ENCODE results near the gene DGCR2.
"Not testable (repeated sequence)": the region's sequence is repeated elsewhere in the genome, so short reads cannot be mapped to it uniquely, and the experiment has no call there.

DGCR2 gene

GRCh38 chr22:19012308-19012986 lies 109.8 kb downstream of the DGCR2 start:
- DNase-seq (ENCODE audit: low spot score), result no peak
- FAIRE-seq, result peak; percentile 84

GRCh38 chr22:19011611-19012010 lies 110.6 kb downstream of the DGCR2 start:
- DNase-seq (ENCODE audit: low spot score), result not testable (repeated sequence)
- peak; percentile 49 for FAIRE-seq

DNA sequence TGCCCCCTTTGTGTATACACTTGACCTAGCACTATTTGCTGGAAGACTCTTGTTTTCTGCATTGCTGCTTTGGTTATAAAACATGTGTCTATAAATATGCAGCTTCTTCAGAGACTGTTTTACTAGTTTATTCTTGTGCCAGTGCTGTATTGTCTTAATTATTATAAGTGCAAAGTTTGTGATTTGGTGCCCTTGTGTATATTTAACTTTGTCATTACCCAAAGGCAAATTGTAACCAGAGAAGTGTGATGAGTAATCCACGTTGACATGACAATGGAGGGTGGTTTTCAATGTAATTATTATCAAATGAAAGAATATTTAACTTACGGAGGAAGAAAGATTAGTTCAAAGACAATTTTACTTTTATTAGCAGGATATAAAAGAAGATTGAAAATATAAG lies 111.1 kb downstream of the DGCR2 start:
- DNase-seq (ENCODE audit: low spot score) (peak; percentile 16), FAIRE-seq (peak; percentile 93)

DNA sequence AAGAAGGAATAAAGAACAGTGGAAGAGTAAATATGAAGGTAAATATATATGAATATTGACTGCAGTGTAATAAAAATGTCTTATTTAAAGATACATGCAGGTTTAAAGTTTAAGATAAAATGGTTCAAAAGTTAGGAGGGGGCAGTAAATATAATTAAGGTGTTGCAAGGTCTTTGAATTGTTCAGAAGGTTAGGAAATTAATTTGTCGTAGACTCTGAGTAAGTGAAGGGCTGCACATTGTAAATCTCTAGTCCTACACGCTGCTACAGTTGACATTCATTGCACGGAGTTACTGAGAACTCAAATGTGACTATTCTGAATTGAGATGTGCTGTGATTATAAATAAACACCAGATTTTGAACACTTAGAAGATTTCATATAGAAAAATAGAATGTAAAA lies 116.3 kb downstream of the DGCR2 start:
- DNase-seq (ENCODE audit: low spot score) (no peak), FAIRE-seq (no peak)

DNA sequence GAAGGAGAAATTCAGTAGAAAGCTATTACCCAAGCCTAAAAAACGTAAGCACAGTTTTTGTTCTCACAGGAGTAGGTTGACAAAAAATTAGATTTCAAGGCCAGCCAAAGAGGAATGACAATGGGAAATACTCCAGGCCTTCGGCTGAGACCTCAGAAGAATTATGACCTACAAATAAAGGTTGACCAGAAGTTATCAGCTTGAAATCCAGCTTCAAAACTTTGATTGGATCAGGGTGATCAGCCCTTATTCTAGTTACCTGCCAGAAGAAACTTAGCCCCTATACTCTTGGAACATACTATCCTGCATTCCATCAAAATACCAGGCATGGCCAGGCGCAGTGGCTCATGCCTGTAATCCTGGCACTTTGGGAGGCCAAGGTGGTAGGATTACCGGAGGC lies 117.7 kb downstream of the DGCR2 start:
- FAIRE-seq (no peak), DNase-seq (ENCODE audit: low spot score) (no peak)

DNA sequence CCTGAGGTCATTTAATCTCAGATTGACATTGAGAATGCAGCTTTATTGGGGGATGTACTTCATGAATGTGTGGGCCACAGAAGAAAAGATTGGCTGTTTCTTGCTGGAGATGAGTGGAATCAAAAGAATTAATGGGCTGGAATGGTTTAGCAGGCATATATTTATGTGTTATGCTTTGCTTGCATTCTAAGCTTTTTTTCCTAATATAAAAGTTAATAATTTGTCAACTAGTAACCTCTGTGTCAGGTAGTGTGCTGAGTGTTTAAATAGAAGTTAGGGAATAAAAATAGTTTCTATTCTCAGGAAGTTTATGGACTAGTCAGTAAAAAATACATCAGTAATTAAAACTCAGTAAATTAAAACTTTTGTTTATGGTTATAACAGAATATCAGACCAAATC lies 118.7 kb downstream of the DGCR2 start:
- FAIRE-seq, result peak; percentile 85
- no peak for DNase-seq (ENCODE audit: low spot score)

GRCh38 chr22:19002684-19003038 lies 119.6 kb downstream of the DGCR2 start:
- FAIRE-seq, result no peak
- DNase-seq (ENCODE audit: low spot score), result no peak

DNA sequence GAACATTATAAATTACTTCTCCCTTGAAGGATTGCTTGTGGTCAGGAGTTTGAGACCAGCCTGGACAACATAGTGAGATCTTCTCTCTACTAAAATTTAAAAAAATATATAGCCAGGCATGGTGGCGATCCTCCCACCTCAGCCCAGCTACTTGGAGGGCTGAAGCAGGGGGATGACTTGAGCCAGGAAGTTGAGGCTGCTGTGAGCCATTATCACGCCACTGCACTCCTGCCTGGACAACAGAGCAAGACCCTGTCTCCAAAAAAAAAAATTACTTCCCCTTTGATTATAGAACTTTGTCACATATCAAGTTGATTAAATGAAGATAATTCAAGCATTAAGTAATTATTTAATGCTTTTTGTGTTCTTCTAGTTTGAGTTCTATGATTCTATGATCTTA lies 121.0 kb downstream of the DGCR2 start:
- FAIRE-seq (no peak), DNase-seq (ENCODE audit: low spot score) (no peak)

DNA sequence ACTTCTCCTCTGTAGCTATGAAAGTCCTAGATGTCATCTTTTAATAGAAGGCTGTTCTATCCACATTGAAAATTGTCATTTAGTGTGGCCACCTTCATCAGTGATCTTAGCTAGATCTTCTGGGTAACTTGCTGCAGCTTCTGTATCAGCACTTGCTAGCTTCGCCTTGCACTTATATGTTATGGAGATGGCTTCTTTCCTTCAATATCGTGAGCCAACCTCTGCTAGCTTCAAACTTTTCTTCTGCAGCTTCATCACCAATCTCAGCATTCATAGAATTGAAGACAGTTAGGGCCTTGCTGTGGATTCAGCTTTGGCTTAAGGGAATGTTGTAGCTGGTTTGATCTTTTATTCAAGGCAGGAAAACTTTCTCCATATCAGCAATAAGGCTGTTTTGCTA lies 122.1 kb downstream of the DGCR2 start:
- FAIRE-seq; DNase-seq (ENCODE audit: low spot score): not testable (repeated sequence)

- DNase-seq (ENCODE audit: low spot score), result no peak
- FAIRE-seq, result no peak
Measured at GRCh38 chr22:18999416-18999815, 122.8 kb downstream of the DGCR2 start.

DNA sequence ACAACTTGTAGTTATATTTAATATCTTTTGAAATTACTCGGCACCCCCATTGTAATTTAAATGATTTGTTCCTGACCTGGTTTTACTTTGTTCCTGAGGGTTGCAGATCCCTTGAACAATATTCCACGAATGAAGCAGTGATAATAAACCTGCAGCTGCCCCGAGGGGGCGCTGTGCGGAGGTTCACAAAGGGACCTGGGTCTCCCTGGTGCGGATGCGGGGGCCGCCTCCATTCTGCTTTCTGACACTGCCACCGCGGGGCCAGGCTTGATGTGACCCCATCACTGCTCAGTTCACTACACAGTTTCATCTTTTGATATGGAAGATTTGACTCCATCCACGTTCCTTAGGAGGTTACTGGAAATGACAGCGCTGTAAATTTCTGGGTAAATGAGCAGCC lies 123.2 kb downstream of the DGCR2 start:
- FAIRE-seq (no peak), DNase-seq (ENCODE audit: low spot score) (no peak)

DNA sequence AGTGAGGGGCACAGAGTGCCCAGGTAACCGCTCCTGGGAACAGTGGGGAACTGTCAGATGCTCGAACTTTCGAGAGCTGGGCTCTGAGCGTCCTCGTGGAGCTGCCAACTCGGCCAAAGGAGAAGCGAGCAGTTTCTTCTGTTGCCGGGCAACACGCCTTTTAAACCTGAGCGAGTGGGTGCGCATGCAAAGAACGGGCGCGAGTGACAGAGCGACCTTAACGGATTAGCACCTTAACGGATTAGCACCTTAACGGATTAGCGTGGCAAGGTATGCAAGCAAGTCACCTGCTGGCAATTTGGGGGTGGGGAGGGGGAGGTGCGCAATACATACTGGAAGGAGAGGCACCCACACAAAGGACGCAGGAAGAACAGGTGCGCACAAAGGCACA lies 124.3 kb downstream of the DGCR2 start:
- no peak for FAIRE-seq
- DNase-seq (ENCODE audit: low spot score), result no peak

DNA sequence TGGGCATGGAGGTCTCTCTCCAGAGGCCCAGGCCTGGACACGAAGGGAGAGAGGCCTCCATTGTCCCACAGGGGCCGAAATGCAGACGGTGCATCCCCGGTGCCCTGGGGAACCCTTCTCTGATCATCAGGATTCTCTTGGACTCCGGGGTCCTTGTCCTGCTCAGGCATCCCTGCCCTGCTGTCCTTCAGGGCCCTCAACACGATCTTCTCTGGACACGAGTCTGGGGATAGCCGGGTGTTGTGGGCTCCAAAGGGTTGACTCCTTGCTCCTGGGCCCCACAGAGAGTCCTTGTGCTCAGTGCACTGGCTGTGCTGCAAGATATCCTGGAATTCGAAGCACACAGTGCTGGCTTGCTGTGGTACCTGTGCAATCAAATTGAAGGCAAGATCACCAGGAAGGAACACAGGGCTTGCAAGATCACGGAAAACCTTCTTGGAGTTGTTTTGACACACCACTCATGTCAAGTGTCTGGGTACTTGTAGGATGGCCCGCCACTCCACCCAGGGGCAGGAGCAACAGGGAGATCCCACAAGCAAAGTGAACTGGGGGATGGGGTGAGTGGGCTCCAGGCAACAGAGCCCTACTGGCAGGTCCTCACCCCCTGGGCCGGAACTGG lies 124.8 kb downstream of the DGCR2 start:
- no peak for FAIRE-seq

GRCh38 chr22:18996376-18996900 lies 125.8 kb downstream of the DGCR2 start:
- no peak for DNase-seq (ENCODE audit: low spot score)
- no peak for FAIRE-seq

More for the DNA sequence above, 124.8 kb downstream of the DGCR2 start:
- no peak for DNase-seq (ENCODE audit: low spot score)

GRCh38 chr22:18995327-18995711 lies 126.9 kb downstream of the DGCR2 start:
- no peak for DNase-seq (ENCODE audit: low spot score)
- FAIRE-seq, result no peak

DNA sequence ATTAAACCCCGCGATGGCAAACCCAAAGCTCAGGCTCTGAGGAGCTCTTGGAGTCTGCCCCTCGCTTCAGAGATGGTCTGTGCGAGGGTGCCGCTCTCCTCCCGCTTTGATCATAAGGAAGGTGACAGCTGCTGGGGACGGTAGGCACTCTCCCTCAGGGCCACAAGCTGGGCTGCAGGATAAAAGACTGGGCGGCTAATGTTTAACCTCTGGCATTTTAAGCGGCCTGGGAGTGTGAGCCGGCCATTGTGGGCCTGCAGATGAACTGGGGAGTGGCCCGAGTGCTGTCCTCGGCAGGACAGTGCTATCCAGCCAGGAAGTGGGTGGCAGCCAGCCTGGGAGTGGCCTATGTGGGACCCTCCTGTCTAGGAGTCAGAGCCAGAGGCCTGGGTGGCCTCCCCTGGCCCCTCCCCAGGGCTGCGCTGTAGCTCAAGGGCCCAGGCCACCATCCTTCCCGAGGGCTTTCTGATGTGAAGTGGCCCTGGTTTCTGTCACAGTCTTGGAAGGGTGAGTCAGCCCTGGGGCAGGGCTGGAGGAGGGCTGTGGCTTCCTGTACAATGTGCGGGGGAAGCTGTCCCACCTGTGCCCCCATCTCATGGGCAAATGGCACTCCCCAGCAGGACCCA lies 127.4 kb downstream of the DGCR2 start:
- FAIRE-seq (peak; percentile 21), DNase-seq (ENCODE audit: low spot score) (peak; percentile 57)

DNA sequence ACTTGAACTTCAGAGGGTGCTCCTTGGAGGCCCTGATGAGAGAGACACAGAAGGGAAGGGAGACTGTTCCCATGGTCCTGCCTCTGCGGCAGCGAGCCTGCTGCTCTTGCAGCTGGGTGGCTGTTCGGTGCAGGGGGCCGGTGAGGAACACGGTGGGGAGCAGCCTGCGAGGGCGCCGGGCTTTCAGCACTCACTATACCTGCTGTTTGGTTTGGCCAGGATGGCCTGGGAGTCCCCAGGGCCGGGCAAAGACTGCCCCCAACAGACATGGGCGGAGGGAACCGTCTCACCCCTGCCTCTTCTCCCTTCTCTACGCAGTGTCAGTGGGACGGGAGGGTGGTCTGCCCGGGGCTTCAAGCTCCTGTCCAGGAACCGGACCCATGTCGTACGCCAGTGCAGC lies 128.2 kb downstream of the DGCR2 start:
- FAIRE-seq (no peak), DNase-seq (ENCODE audit: low spot score) (no peak)

DNA sequence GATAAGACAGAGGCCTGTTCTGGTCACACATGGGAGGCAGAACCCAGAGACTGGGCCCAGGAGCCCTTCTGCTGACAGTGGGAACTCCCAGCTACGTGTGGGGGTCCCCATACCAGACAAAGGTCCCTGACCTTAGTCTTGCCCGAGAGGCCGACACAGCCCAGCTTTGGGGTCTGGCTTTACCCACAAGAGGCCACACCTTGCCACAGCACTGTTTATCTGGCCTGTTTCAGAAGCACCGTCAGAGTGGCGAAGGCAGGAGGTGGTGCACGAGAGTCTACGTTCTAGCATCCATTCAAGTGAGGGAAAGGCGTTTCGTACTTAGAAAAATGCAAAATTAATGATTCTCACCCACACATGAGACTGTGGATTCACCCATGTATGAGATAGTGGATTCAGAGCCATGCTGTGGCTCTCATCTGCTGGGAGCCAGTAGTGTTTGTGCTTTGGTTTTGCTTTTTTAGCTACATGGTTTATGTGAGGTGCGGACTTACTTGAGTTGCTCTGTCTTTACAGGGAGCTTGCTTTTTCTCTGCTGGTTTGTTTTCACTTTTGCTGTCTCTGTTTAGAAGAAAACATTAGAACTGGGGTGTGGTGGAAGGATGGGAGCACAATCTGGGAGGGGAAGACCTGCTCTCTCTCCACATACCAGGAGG lies 129.5 kb downstream of the DGCR2 start:
- DNase-seq (ENCODE audit: low spot score) (no peak), FAIRE-seq (no peak)

DNA sequence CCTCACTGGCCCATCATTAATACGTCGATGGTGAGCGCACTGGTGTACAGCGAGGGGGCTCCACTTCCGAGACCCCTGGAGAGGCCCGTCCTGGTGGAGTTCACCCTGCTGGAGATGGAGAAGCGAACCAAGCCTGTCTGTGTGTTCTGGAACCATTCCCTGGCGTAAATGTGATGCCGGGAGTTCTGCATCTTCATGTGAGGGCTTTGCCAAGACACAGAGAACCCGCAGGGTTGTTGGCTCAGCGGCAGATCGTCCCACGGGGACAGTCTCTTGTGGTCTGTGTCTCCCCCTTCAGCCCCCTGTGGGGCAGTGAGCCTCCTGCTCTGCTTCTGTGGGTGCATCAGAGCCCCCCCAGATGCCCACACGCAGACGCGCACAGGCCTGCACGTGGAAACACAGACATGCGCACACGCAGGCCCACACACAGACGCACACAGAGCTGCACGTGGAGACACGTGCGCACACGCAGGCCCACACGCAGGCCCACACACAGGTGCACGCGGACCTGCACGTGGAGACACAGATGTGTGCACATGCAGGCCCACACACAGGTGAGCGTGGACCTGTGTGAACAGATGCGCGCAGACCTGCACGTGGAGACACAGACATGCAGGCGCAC lies 130.3 kb downstream of the DGCR2 start:
- DNase-seq (ENCODE audit: low spot score), result no peak

DNA sequence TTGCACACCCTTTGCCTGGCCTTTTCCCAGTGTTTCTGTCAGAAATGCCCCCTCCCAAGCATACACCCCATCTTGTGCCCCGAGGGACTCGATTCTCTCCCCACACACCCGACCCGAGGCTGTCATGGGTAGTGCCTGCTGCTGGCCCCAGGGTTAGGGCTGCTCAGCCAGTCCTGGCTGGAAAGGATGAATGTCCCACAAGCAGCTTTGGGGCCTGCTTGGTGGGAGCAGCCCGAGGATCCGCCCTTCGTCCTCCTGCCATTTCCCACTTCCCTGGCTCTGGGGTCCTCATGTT lies 131.1 kb downstream of the DGCR2 start:
- DNase-seq (ENCODE audit: low spot score) (no peak), FAIRE-seq (no peak)

More for the DNA sequence above, 130.3 kb downstream of the DGCR2 start:
- FAIRE-seq, result no peak

DNA sequence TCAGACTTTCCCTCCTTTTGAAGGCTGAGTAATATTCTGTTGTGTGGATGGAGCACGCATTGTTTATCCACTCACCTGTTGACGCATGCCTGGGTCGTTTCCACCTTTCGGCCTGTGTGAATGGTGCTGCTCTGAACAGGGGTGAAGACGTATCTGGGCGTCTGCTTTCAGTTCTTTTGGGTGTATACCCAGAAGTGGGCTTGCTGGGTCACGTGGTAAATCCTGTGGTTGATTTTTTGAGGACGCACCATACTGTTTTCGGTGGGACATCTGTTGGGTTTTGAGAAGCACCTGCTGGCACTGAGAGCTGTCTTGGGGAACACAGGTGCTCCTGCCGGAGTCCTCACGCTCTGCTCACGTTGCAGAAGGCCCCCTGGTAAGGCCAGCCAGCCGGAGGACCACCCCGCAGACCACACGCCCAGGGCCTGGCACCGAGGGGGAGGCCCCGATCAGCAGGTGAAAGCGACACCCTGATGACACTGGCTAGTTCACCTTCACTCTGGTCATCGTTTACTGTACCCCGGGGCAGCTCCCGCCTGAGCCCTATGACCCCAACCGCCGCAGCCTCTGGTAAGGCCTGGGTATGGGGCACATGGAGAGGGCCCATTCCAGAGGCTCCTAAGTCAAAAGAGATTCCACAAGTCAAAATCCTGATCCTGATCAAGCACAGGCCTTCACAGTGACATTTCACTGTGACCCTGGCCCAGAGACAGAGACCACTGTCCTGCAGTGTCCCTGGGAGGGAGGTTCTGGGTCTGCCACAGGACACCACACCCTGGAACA lies 131.7 kb downstream of the DGCR2 start:
- DNase-seq (ENCODE audit: low spot score) (no peak), FAIRE-seq (no peak)

Measured in RCC 7860 (cell line).